ENCODE measurements around the gene SLC4A1. TPM values are rescaled to one million over a fixed set of nuclear protein-coding genes. Genes with fewer than 3 reads are reported as not detected.
A peak's percentile ranks its signal among the peaks of the same experiment; 100 is the strongest.

The SLC4A1 gene
- total and polyA plus RNA-seq, 2 of the 13 experiments (the other 11 are each of a cell fraction or from before 2014, with no cell fraction given), result not detected

DNA sequence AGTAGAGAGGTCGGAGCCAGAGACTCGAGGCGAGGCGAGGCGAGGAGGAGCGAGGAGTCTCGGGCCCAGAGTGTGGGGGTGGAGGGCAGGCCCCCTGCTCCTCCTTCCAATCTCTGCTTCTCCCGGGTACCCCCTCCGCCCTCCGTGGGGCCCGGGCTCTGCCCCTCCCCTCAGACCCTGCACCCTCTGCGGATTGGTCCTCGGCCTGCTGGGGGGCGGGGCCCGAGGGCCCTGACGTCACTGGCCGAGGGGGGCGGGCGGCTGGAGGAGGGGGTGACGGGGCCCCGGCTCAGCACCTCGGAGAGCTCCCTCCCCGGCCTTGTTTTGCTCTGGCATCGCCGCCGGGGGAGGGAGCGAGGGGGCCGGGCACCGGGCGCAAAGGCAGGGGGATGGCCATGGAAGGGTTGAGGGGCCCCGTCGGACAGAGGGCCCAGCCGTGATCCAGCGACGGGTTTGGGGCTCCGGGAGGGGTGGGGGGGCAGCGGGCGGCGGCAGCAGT is 40.4 kb upstream of the SLC4A1 start, which contains the start of gene RUNDC3A (continued):
- TF ChIP-seq, protein P1, sequence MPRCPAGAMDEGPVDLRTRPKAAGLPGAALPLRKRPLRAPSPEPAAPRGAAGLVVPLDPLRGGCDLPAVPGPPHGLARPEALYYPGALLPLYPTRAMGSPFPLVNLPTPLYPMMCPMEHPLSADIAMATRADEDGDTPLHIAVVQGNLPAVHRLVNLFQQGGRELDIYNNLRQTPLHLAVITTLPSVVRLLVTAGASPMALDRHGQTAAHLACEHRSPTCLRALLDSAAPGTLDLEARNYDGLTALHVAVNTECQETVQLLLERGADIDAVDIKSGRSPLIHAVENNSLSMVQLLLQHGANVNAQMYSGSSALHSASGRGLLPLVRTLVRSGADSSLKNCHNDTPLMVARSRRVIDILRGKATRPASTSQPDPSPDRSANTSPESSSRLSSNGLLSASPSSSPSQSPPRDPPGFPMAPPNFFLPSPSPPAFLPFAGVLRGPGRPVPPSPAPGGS (CRISPR knock-in tag; IDR thresholded peaks at IDR 0.05), result peak; percentile 30; the same call in 1 of the 2 replicates
- TF ChIP-seq ZSCAN29 (CRISPR knock-in tag; conservative IDR thresholded peaks at IDR 0.05) (no peak), ZNF335 (CRISPR knock-in tag; IDR thresholded peaks at IDR 0.05) (peak; percentile 77; the same call in 1 of the 2 replicates), KAT8 (CRISPR knock-in tag; IDR thresholded peaks at IDR 0.05) (peak; percentile 75), ZNF33B (CRISPR knock-in tag; IDR thresholded peaks at IDR 0.05) (peak; percentile 40; the same call in 1 of the 2 replicates), TARDBP (CRISPR knock-in tag; IDR thresholded peaks at IDR 0.05) (no peak), ZNF562 (CRISPR knock-in tag; IDR thresholded peaks at IDR 0.05; ENCODE audit: borderline replicate concordance) (no peak), KLF15 (CRISPR knock-in tag; IDR thresholded peaks at IDR 0.05; ENCODE audit: borderline replicate concordance) (peak; percentile 78; the same call in 1 of the 2 replicates), ADNP (CRISPR knock-in tag; IDR thresholded peaks at IDR 0.05) (no peak), GABPB1 (CRISPR knock-in tag; IDR thresholded peaks at IDR 0.05) (peak; percentile 71; the same call in 1 of the 2 replicates), NRL (CRISPR knock-in tag; IDR thresholded peaks at IDR 0.05; ENCODE audit: borderline replicate concordance) (no peak), HMG20B (CRISPR knock-in tag; conservative IDR thresholded peaks at IDR 0.05) (0 out of 2 replicates have a peak, but pooled peaks have one; percentile 48), GATAD1 (CRISPR knock-in tag; IDR thresholded peaks at IDR 0.05) (peak; percentile 64; the same call in 1 of the 2 replicates), ISX (CRISPR knock-in tag; conservative IDR thresholded peaks at IDR 0.05) (0 out of 2 replicates have a peak, but pooled peaks have one; percentile 76)
- TF ChIP-seq, protein P2, sequence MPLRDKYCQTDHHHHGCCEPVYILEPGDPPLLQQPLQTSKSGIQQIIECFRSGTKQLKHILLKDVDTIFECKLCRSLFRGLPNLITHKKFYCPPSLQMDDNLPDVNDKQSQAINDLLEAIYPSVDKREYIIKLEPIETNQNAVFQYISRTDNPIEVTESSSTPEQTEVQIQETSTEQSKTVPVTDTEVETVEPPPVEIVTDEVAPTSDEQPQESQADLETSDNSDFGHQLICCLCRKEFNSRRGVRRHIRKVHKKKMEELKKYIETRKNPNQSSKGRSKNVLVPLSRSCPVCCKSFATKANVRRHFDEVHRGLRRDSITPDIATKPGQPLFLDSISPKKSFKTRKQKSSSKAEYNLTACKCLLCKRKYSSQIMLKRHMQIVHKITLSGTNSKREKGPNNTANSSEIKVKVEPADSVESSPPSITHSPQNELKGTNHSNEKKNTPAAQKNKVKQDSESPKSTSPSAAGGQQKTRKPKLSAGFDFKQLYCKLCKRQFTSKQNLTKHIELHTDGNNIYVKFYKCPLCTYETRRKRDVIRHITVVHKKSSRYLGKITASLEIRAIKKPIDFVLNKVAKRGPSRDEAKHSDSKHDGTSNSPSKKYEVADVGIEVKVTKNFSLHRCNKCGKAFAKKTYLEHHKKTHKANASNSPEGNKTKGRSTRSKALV (CRISPR knock-in tag; IDR thresholded peaks at IDR 0.05), result no peak
- TF ChIP-seq, protein P3, sequence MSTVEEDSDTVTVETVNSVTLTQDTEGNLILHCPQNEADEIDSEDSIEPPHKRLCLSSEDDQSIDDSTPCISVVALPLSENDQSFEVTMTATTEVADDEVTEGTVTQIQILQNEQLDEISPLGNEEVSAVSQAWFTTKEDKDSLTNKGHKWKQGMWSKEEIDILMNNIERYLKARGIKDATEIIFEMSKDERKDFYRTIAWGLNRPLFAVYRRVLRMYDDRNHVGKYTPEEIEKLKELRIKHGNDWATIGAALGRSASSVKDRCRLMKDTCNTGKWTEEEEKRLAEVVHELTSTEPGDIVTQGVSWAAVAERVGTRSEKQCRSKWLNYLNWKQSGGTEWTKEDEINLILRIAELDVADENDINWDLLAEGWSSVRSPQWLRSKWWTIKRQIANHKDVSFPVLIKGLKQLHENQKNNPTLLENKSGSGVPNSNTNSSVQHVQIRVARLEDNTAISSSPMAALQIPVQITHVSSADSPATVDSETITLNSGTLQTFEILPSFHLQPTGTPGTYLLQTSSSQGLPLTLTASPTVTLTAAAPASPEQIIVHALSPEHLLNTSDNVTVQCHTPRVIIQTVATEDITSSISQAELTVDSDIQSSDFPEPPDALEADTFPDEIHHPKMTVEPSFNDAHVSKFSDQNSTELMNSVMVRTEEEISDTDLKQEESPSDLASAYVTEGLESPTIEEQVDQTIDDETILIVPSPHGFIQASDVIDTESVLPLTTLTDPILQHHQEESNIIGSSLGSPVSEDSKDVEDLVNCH (CRISPR knock-in tag; IDR thresholded peaks at IDR 0.05), result no peak
- TF ChIP-seq, protein P4, sequence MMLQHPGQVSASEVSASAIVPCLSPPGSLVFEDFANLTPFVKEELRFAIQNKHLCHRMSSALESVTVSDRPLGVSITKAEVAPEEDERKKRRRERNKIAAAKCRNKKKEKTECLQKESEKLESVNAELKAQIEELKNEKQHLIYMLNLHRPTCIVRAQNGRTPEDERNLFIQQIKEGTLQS (CRISPR knock-in tag; IDR thresholded peaks at IDR 0.05), result 0 out of 2 replicates have a peak, but pooled peaks have one; percentile 36
- TF ChIP-seq, protein P5, sequence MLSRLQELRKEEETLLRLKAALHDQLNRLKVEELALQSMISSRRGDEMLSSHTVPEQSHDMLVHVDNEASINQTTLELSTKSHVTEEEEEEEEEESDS (CRISPR knock-in tag; IDR thresholded peaks at IDR 0.05; ENCODE audit: borderline replicate concordance), result no peak
- TF ChIP-seq, protein P6, sequence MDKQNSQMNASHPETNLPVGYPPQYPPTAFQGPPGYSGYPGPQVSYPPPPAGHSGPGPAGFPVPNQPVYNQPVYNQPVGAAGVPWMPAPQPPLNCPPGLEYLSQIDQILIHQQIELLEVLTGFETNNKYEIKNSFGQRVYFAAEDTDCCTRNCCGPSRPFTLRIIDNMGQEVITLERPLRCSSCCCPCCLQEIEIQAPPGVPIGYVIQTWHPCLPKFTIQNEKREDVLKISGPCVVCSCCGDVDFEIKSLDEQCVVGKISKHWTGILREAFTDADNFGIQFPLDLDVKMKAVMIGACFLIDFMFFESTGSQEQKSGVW (CRISPR knock-in tag; IDR thresholded peaks at IDR 0.05; ENCODE audit: borderline replicate concordance), result no peak
- TF ChIP-seq, protein P7, sequence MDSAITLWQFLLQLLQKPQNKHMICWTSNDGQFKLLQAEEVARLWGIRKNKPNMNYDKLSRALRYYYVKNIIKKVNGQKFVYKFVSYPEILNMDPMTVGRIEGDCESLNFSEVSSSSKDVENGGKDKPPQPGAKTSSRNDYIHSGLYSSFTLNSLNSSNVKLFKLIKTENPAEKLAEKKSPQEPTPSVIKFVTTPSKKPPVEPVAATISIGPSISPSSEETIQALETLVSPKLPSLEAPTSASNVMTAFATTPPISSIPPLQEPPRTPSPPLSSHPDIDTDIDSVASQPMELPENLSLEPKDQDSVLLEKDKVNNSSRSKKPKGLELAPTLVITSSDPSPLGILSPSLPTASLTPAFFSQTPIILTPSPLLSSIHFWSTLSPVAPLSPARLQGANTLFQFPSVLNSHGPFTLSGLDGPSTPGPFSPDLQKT (CRISPR knock-in tag; IDR thresholded peaks at IDR 0.05; ENCODE audit: borderline replicate concordance), result no peak
